Osteoblast (primary cell): ENCODE results near the gene DOCK7. TPM values are rescaled to one million over a fixed set of nuclear protein-coding genes. Genes with fewer than 3 reads are reported as not detected.

ENCODE experiments used
- DNase-seq: peaks from one replicate; pipeline ENCODE4 v3.0.0; 2011; ENCODE audit warnings: low spot score, mixed read lengths; ENCODE audit not compliant: insufficient read length; ENCODE audit errors: missing footprints
- H2AFZ ChIP-seq: 2 replicates; pipeline ENCODE4 v1.6.0; 2011; ENCODE audit warnings: mild to moderate bottlenecking, low read length
- H3K27ac ChIP-seq: 2 replicates; pipeline ENCODE4 v1.5.1; 2011; ENCODE audit warnings: mild to moderate bottlenecking, low read depth, low read length, moderate library complexity
- H3K27me3 ChIP-seq: 2 replicates; pipeline ENCODE4 v1.6.0; 2012; ENCODE audit warnings: mild to moderate bottlenecking, control low read depth, inconsistent platforms, low read length, moderate library complexity; ENCODE audit not compliant: insufficient read depth
- H3K36me3 ChIP-seq: 2 replicates; pipeline ENCODE4 v1.5.1; 2011; ENCODE audit warnings: mild to moderate bottlenecking, low read length, control low read depth, moderate library complexity; ENCODE audit not compliant: insufficient read depth
- H3K4me1 ChIP-seq: 2 replicates; pipeline ENCODE4 v1.5.1; 2011; ENCODE audit warnings: mild to moderate bottlenecking, low read length, control low read depth, moderate library complexity; ENCODE audit not compliant: insufficient read depth
- H3K4me2 ChIP-seq: 2 replicates; pipeline ENCODE4 v1.6.0; 2011; ENCODE audit warnings: mild to moderate bottlenecking, low read length; ENCODE audit not compliant: insufficient read depth
- H3K4me3 ChIP-seq: fragments of 200-600 bp; sonication (generic); 3 replicates; pipeline ENCODE4 v1.5.1; 2012; ENCODE audit warnings: mild to moderate bottlenecking, low read length, inconsistent platforms; ENCODE audit not compliant: insufficient read depth
- H3K79me2 ChIP-seq: 2 replicates; pipeline ENCODE4 v1.6.0; 2012; ENCODE audit warnings: mild to moderate bottlenecking, low read length, control low read depth, inconsistent platforms; ENCODE audit not compliant: insufficient read depth
- H3K9me3 ChIP-seq: 2 replicates; pipeline ENCODE4 v1.5.1; 2011; ENCODE audit warnings: low read depth, low read length, control low read depth
- H4K20me1 ChIP-seq: 2 replicates; pipeline ENCODE4 v1.6.0; 2012; ENCODE audit warnings: mild to moderate bottlenecking, low read length, control low read depth; ENCODE audit not compliant: insufficient read depth
- CTCF ChIP-seq: IDR thresholded peaks from 2 replicates; pipeline ENCODE4 v1.5.1; 2011; ENCODE audit warnings: mild to moderate bottlenecking, low read depth, low read length, moderate library complexity; ENCODE audit errors: extremely low read depth
- total RNA-seq: library from RNA; depleted of rRNA; stranded (reverse); fragments of >200 nt; gene quantifications from 2 replicates; pipeline ENCODE4 v1.2.3, GENCODE V29; 2012

The DOCK7 gene
- total RNA-seq, 1 donor = 73.8 TPM

GRCh38 chr1:62689524-62689923 lies 1.3 kb upstream of the DOCK7 start:
- no peaks in the 10 kb centered on the region for H3K36me3 ChIP-seq
- DNase-seq = peak; percentile 85
- no peaks in the 10 kb centered on the region for H3K27me3 ChIP-seq
- no peak overlapping the region for H2AFZ ChIP-seq
- TF ChIP-seq CTCF = no peak
- peak overlapping the region; percentile 94 for H3K4me3 ChIP-seq
- no peaks in the 10 kb centered on the region for H3K9me3 ChIP-seq
- H3K4me2 ChIP-seq = peak overlapping the region; percentile 93
- H3K79me2 ChIP-seq = peaks cover 37% of the 10 kb centered on the region
- H4K20me1 ChIP-seq = peaks cover 11% of the 10 kb centered on the region
- peaks cover 43% of the 10 kb centered on the region for H3K4me1 ChIP-seq
- peak overlapping the region; percentile 61 for H3K27ac ChIP-seq

GRCh38 chr1:62688687-62689085 lies 500 bp upstream of the DOCK7 start:
- Histone ChIP-seq H3K4me2 (peak overlapping the region; percentile 93), H2AFZ (peak overlapping the region; percentile 98), H3K27me3 (no peaks in the 10 kb centered on the region), H4K20me1 (peaks cover 11% of the 10 kb centered on the region), H3K79me2 (peaks cover 46% of the 10 kb centered on the region), H3K4me1 (peaks cover 43% of the 10 kb centered on the region), H3K9me3 (no peaks in the 10 kb centered on the region), H3K27ac (peak overlapping the region; percentile 71), H3K4me3 (peak overlapping the region; percentile 94), H3K36me3 (no peaks in the 10 kb centered on the region)
- TF ChIP-seq CTCF = no peak
- DNase-seq = peak; percentile 78

GRCh38 chr1:62687421-62687902 lies 724 bp downstream of the DOCK7 start:
- Histone ChIP-seq H3K4me3 (peak overlapping the region; percentile 94), H3K4me1 (peaks cover 46% of the 10 kb centered on the region), H3K9me3 (no peaks in the 10 kb centered on the region), H2AFZ (peak overlapping the region; percentile 85), H3K79me2 (peaks cover 58% of the 10 kb centered on the region), H3K27me3 (no peaks in the 10 kb centered on the region), H4K20me1 (peaks cover 11% of the 10 kb centered on the region), H3K4me2 (peak overlapping the region; percentile 84), H3K27ac (peak overlapping the region; percentile 64), H3K36me3 (no peaks in the 10 kb centered on the region)
- no peak for TF ChIP-seq CTCF
- DNase-seq = peak; percentile 79

- no peak overlapping the region for H3K27ac ChIP-seq
- no peaks in the 10 kb centered on the region for H3K27me3 ChIP-seq
- H3K4me1 ChIP-seq = peaks cover 48% of the 10 kb centered on the region
- TF ChIP-seq CTCF = no peak
- peak overlapping the region; percentile 84 for H3K4me2 ChIP-seq
- H4K20me1 ChIP-seq = peaks cover 11% of the 10 kb centered on the region
- no peaks in the 10 kb centered on the region for H3K36me3 ChIP-seq
- no peaks in the 10 kb centered on the region for H3K9me3 ChIP-seq
- no peak overlapping the region for H2AFZ ChIP-seq
- H3K4me3 ChIP-seq = peak overlapping the region; percentile 94
- no peak for DNase-seq
- H3K79me2 ChIP-seq = peaks cover 62% of the 10 kb centered on the region
Measured at GRCh38 chr1:62686822-62687221, 1.4 kb downstream of the DOCK7 start.
